Natural killer cell (primary cell): ENCODE data around the gene GSE1. TPM values are rescaled to one million over a fixed set of nuclear protein-coding genes. Genes with fewer than 3 reads are reported as not detected.

Source experiments
- ATAC-seq, 3 donors: fragments of 150-1000 bp in 2 of 3; fragments of 200-7000 bp in 1 of 3; cut with Tn5 transposase; 1 replicate in 1 of 3; 2 replicates in 2 of 3; pipeline ENCODE4 v1.10.0; 2021; ENCODE audit warnings: mild to moderate bottlenecking in 2 of 3, moderate library complexity in 2 of 3
- DNase-seq, 2 donors: peaks; one replicate each; pipeline versions ENCODE4 v3.0.0 to v3.0.0-alpha.2; 2013 to 2021; ENCODE audit warnings: mixed read lengths in 1 of 2
- H3K27ac ChIP-seq: one replicate; pipeline ENCODE4 v1.5.1; 2013; ENCODE audit warnings: mild to moderate bottlenecking, low read length
- H3K27me3 ChIP-seq: one replicate; pipeline ENCODE4 v1.6.1; 2013; ENCODE audit warnings: low read length; ENCODE audit not compliant: control insufficient read depth, insufficient read depth
- H3K36me3 ChIP-seq: one replicate; pipeline ENCODE4 v1.6.1; 2013; ENCODE audit warnings: low read length; ENCODE audit not compliant: control insufficient read depth, insufficient read depth
- H3K4me1 ChIP-seq: one replicate; pipeline ENCODE4 v1.6.1; 2013; ENCODE audit warnings: low read length; ENCODE audit not compliant: control insufficient read depth, insufficient read depth
- H3K4me3 ChIP-seq: one replicate; pipeline ENCODE4 v1.5.1; 2013; ENCODE audit warnings: low read length
- H3K9me3 ChIP-seq: one replicate; pipeline ENCODE4 v1.6.1; 2013; ENCODE audit warnings: low read length; ENCODE audit not compliant: control insufficient read depth, insufficient read depth
- H3K27ac Mint-ChIP-seq, 2 donors: one replicate each; pipeline ENCODE4 v1.8.0; 2022; ENCODE audit warnings: mild to moderate bottlenecking in 2 of 2, mixed read lengths in 2 of 2, moderate library complexity in 1 of 2
- H3K27me3 Mint-ChIP-seq, 2 donors: one replicate each; pipeline ENCODE4 v1.8.0; 2022; ENCODE audit warnings: low read depth in 2 of 2, mixed read lengths in 2 of 2
- H3K36me3 Mint-ChIP-seq: one replicate; pipeline ENCODE4 v1.8.0; 2022; ENCODE audit warnings: mixed read lengths
- H3K4me1 Mint-ChIP-seq, 2 donors: one replicate each; pipeline ENCODE4 v1.8.0; 2022; ENCODE audit warnings: mixed read lengths in 2 of 2
- H3K4me3 Mint-ChIP-seq: one replicate; pipeline ENCODE4 v1.8.0; 2022; ENCODE audit warnings: mild to moderate bottlenecking, moderate library complexity, mixed read lengths
- H3K9me3 Mint-ChIP-seq, 2 donors: one replicate each; pipeline ENCODE4 v1.8.0; 2022; ENCODE audit warnings: mixed read lengths in 2 of 2
- CTCF ChIP-seq: fragments of 200-600 bp; IDR thresholded peaks from one replicate; pipeline ENCODE4 v1.8.0; 2022; ENCODE audit warnings: antibody characterized with exemption
- WGBS: methylation state at CpG from one replicate; pipeline ENCODE4 v1.1.7; 2013; ENCODE audit warnings: missing lambda C conversion rate; ENCODE audit not compliant: insufficient coverage; 5-methylcytosine and 5-hydroxymethylcytosine counted together
- intact Hi-C: fragments of 100-400 bp; cut with micrococcal nuclease; formaldehyde crosslinking; loops from one replicate; pipeline ENCODE4 v1.14.2; 2022
- total RNA-seq, 4 donors: library from RNA; stranded (reverse); fragments of 120-200 nt in 1 of 4; gene quantifications; one replicate each; pipeline versions ENCODE4 v1.2.3 to v1.2.4, GENCODE V29; 2013 to 2022

The GSE1 gene
- total RNA-seq, 3 donors from 2014 or later (not counting 1 experiment from before 2014, with no cell fraction given) = 232 to 277 (median 233) TPM

- no peak overlapping the region for H3K27ac ChIP-seq
- no peaks in the 10 kb centered on the region for H3K36me3 Mint-ChIP-seq
- no peaks in the 10 kb centered on the region for H3K36me3 ChIP-seq
- DNase-seq (peak; percentile 43 to 80), ATAC-seq (peak; percentile 54 to 67 (median 65))
- no peak overlapping the region for H3K27ac Mint-ChIP-seq
- no peaks in the 10 kb centered on the region for H3K9me3 ChIP-seq
- H3K4me1 Mint-ChIP-seq = no peaks in the 10 kb centered on the region
- H3K9me3 Mint-ChIP-seq = no peaks in the 10 kb centered on the region
- intact Hi-C loops = loop anchor here (1.0 to 10.0 kb wide), 4 partner anchors 63 to 420 kb away; no protein-coding TSS in a partner anchor
- no peak overlapping the region for H3K4me3 ChIP-seq
- no peaks in the 10 kb centered on the region for H3K27me3 ChIP-seq
- WGBS = 50% methylated on average over 21 of the region's 21 CpGs
- peaks cover 6% of the 10 kb centered on the region in 2 donors for H3K27me3 Mint-ChIP-seq
- H3K4me3 Mint-ChIP-seq = no peak overlapping the region
- peaks cover 9% of the 10 kb centered on the region for H3K4me1 ChIP-seq
- TF ChIP-seq CTCF = peak; percentile 77
Measured at GRCh38 chr16:85717393-85718152, 104.5 kb downstream of the GSE1 start.

DNA sequence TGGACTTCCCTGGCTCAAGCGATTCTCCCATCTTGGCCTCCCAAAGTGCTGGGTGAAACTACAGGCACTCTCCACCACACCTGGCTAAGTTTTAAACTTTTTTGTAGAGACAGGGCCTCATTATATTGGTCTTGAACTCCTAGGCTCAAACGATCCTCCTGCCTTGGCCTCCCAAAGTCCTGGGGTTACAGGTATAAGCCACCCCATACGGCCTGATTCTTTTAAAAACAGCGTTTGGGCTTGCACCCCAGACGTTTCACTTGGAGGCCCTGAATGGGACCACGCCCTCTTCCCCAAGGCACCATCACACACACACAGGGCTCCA, 105.0 kb downstream of the GSE1 start:
- intact Hi-C loops = loop anchor here (1.0 to 10.0 kb wide), 4 partner anchors 63 to 421 kb away; no protein-coding TSS in a partner anchor
- WGBS = 47% methylated on average over 6 of the region's 6 CpGs
- no peak for DNase-seq

DNA sequence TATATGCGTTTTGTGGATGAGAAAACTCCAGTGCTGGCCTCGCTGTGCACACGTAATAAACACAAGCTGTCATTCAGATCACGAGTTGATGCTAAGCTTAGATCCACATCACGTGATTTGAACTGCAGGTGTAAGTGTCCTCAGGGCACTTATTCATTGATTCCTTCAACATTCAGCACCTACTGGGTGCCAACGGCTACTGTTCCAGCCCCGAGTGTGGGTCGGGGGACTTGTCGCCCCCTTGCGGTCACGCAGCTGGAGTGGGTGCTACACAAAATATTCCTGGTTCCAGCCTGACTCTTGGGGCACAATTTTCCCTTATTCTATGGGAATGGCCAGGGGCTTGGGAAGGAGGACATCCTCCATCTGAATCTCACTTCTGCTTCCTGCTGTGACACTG, 105.6 kb downstream of the GSE1 start:
- ATAC-seq (no peak), DNase-seq (peak in 1 of 2 donors; percentile 27)
- H3K36me3 ChIP-seq = no peaks in the 10 kb centered on the region
- intact Hi-C loops = loop anchor here (1.0 to 10.0 kb wide), 4 partner anchors 64 to 421 kb away; no protein-coding TSS in a partner anchor
- Mint-ChIP-seq H3K9me3 (no peaks in the 10 kb centered on the region), H3K27me3 (peaks cover 6% of the 10 kb centered on the region in 2 donors), H3K4me3 (no peak overlapping the region), H3K36me3 (no peaks in the 10 kb centered on the region), H3K27ac (no peak overlapping the region), H3K4me1 (no peaks in the 10 kb centered on the region)
- no peak for TF ChIP-seq CTCF
- H3K27me3 ChIP-seq = no peaks in the 10 kb centered on the region
- no peaks in the 10 kb centered on the region for H3K9me3 ChIP-seq
- H3K4me1 ChIP-seq = peaks cover 9% of the 10 kb centered on the region
- no peak overlapping the region for H3K27ac ChIP-seq
- H3K4me3 ChIP-seq = no peak overlapping the region
- WGBS = 66% methylated on average over 11 of the region's 11 CpGs

More for the DNA sequence above, 105.0 kb downstream of the GSE1 start:
- no peak for TF ChIP-seq CTCF
- Mint-ChIP-seq H3K9me3 (no peaks in the 10 kb centered on the region), H3K27ac (no peak overlapping the region), H3K27me3 (peaks cover 6% of the 10 kb centered on the region in 2 donors), H3K36me3 (no peaks in the 10 kb centered on the region), H3K4me1 (no peaks in the 10 kb centered on the region), H3K4me3 (no peak overlapping the region)
- Histone ChIP-seq H3K4me3 (no peak overlapping the region), H3K27ac (no peak overlapping the region), H3K36me3 (no peaks in the 10 kb centered on the region), H3K4me1 (peaks cover 9% of the 10 kb centered on the region), H3K27me3 (no peaks in the 10 kb centered on the region), H3K9me3 (no peaks in the 10 kb centered on the region)
- ATAC-seq = no peak
